ENCODE measurements around the gene AXL. TPM values are rescaled to one million over a fixed set of nuclear protein-coding genes. Genes with fewer than 3 reads are reported as not detected.

The AXL gene
- total and polyA plus RNA-seq, 2 of the 13 experiments (the other 11 are each of a cell fraction or from before 2014, with no cell fraction given), result 0.71 to 5.9 TPM

DNA sequence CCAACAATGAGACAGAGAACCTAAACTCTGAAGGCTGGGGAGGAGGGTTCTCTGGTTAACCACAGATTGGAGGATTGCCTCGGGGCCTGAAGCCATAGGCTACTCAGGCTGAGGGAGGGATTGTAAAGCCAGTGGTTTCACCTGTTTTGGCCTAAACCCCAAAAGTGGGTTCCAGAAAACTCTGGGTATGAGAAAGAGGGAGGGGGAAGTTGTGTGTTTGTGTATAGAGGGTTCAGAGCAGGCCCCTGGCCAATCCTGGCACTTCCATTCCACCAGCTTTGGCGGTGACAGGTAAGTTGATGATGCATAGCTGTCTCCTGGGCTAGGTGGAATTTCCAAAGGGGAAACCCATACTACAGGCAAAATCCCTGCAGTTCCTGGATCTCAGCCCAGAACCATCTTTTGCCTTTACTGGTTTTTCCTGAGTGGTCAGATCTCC is 77.4 kb downstream of the AXL start:
- Histone ChIP-seq H3K79me2 (ENCODE audit: insufficient read depth, low read length) (no peaks in the 10 kb centered on the region), H3K9me3 (ENCODE audit: low read length) (no peaks in the 10 kb centered on the region), H3K36me3 (replicated peaks in 1 of 2; ENCODE audit: control insufficient read depth in 1 of 2, insufficient read depth in 2 of 2, low read length in 2 of 2) (peaks cover 57 to 100% of the 10 kb centered on the region in 2 experiments), H4K20me1 (ENCODE audit: insufficient read depth, low read length) (no peaks in the 10 kb centered on the region; the same call in 1 of the 2 replicates), H2AFZ (ENCODE audit: low read length) (no peak overlapping the region), H3K27me3 (ENCODE audit: control insufficient read depth in 1 of 2, insufficient read depth in 2 of 2, low read length in 2 of 2) (no peaks in the 10 kb centered on the region), H3K4me1 (ENCODE audit: insufficient read depth, low read length) (no peaks in the 10 kb centered on the region), H3K27ac (ENCODE audit: extremely low read length, insufficient read depth, low read length) (no peak overlapping the region), H3K4me2 (ENCODE audit: low read depth, low read length) (no peak overlapping the region), H3K9ac (ENCODE audit: insufficient read depth, low read depth, low read length) (no peak overlapping the region), H3K4me3 (replicated peaks in 1 of 3; ENCODE audit: insufficient read depth in 1 of 3, low read depth in 2 of 3, low read length in 3 of 3) (no peak overlapping the region)
- TF ChIP-seq AKAP8 (CRISPR knock-in tag; IDR thresholded peaks at IDR 0.05) (no peak), IKZF1 (IDR thresholded peaks at IDR 0.05) (no peak), NR2C2 (CRISPR knock-in tag; IDR thresholded peaks at IDR 0.05; ENCODE audit: borderline replicate concordance) (no peak), HNRNPUL1 (IDR thresholded peaks at IDR 0.05; ENCODE audit: low read depth, low read length) (no peak), ZNF138 (CRISPR knock-in tag; IDR thresholded peaks at IDR 0.05; ENCODE audit: low read depth) (no peak), ZNF589 (CRISPR knock-in tag; conservative IDR thresholded peaks at IDR 0.05) (no peak), ZFP41 (CRISPR knock-in tag; IDR thresholded peaks at IDR 0.05; ENCODE audit: borderline replicate concordance) (no peak), PITX1 (CRISPR knock-in tag; IDR thresholded peaks at IDR 0.05) (no peak), POLR2G (IDR thresholded peaks at IDR 0.05; ENCODE audit: low read depth, low read length) (no peak), AGO2 (optimal IDR thresholded peaks at IDR 0.05; ENCODE audit: low read depth, low read length) (no peak), ZNF780A (CRISPR knock-in tag; IDR thresholded peaks at IDR 0.05) (no peak), ZNF850 (CRISPR knock-in tag; conservative IDR thresholded peaks at IDR 0.05) (no peak), GATAD1 (CRISPR knock-in tag; IDR thresholded peaks at IDR 0.05) (no peak)
- TF ChIP-seq, protein P1, sequence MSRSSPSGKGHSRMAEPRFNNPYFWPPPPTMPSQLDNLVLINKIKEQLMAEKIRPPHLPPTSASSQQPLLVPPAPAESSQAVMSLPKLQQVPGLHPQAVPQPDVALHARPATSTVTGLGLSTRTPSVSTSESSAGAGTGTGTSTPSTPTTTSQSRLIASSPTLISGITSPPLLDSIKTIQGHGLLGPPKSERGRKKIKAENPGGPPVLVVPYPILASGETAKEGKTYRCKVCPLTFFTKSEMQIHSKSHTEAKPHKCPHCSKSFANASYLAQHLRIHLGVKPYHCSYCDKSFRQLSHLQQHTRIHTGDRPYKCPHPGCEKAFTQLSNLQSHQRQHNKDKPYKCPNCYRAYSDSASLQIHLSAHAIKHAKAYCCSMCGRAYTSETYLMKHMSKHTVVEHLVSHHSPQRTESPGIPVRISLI (CRISPR knock-in tag; IDR thresholded peaks at IDR 0.05; ENCODE audit: borderline replicate concordance), result no peak
- TF ChIP-seq, protein P2, sequence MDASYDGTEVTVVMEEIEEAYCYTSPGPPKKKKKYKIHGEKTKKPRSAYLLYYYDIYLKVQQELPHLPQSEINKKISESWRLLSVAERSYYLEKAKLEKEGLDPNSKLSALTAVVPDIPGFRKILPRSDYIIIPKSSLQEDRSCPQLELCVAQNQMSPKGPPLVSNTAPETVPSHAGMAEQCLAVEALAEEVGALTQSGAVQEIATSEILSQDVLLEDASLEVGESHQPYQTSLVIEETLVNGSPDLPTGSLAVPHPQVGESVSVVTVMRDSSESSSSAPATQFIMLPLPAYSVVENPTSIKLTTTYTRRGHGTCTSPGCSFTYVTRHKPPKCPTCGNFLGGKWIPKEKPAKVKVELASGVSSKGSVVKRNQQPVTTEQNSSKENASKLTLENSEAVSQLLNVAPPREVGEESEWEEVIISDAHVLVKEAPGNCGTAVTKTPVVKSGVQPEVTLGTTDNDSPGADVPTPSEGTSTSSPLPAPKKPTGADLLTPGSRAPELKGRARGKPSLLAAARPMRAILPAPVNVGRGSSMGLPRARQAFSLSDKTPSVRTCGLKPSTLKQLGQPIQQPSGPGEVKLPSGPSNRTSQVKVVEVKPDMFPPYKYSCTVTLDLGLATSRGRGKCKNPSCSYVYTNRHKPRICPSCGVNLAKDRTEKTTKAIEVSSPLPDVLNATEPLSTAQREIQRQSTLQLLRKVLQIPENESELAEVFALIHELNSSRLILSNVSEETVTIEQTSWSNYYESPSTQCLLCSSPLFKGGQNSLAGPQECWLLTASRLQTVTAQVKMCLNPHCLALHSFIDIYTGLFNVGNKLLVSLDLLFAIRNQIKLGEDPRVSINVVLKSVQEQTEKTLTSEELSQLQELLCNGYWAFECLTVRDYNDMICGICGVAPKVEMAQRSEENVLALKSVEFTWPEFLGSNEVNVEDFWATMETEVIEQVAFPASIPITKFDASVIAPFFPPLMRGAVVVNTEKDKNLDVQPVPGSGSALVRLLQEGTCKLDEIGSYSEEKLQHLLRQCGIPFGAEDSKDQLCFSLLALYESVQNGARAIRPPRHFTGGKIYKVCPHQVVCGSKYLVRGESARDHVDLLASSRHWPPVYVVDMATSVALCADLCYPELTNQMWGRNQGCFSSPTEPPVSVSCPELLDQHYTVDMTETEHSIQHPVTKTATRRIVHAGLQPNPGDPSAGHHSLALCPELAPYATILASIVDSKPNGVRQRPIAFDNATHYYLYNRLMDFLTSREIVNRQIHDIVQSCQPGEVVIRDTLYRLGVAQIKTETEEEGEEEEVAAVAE (CRISPR knock-in tag; IDR thresholded peaks at IDR 0.05; ENCODE audit: borderline replicate concordance), result no peak
- DNase-seq (ENCODE audit: low spot score) (no peak), FAIRE-seq (no peak), ATAC-seq (no peak)
- intact Hi-C loops (cut with micrococcal nuclease; ENCODE audit: unreplicated experiment), result no loop called here
- BruUV-seq (replicated peaks), result no TSS peak
- CTCF ChIA-PET (ENCODE audit: low intra/inter-chr PET ratio, low total read pairs), result no interaction called here
- in situ Hi-C loops (cut with HindIII; ENCODE audit: extremely low pct_ligation_motif_present, low pct_unique_long_range_greater_than_20kb), result no loop called here
- POLR2A ChIA-PET, result interaction anchor here (2.1 kb wide), 1 partner anchor 33 kb away, joined by 4 read pairs; the partner anchor contains the start of gene HNRNPUL1
- 100% methylated on average over 2 of the region's 2 CpGs for WGBS (ENCODE audit: low lambda C conversion rate)

All from HepG2 (cell line).